Measurements from ENCODE around the gene SPINK1.
"Not testable (repeated sequence)": the region's sequence is repeated elsewhere in the genome, so short reads cannot be mapped to it uniquely, and the experiment has no call there.

SPINK1 gene, protein sequence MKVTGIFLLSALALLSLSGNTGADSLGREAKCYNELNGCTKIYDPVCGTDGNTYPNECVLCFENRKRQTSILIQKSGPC

DNA sequence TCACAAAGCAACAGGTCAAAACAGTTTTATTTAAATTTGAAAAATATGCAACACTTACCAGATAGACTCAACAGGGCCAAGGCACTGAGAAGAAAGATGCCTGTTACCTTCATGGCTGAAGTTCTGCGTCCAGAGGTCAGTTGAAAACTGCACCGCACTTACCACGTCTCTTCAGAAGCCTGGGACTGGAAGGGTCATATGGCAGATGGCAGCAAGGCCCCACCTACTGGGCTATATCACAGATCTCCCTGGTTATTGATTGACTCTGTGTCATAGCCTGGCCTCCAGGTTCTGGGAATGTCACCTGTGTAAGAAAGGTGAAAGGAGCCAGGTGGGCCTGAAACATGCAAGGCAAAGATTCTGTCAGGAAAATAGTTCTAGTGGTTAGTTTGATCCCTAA is at the start of gene SPINK1:
TSS of gene SPINK1 (minus strand) at position 207 of the 400 bp plus-strand sequence. CDS start at position 113, 94 bp downstream.
- no peak for DNase-seq (ENCODE audit: low spot score)

DNA sequence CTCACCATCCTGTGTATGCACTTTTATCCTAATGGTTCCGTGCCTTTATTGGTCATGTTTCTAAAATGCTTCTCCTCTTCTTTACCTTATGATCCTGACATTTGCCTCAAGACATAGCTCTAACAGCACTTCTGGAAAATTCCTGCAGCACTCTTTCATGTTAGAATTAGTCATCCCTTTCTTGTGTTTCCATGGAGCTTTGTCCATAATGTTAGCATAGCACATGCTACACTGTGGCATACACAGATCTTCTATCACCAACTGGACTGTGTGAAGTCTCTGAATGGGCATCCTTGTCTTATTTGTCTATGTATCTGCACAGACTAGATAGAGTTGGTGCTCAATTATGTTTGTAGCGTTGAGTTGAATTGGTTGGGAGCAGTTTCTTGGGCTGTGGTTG is 49.0 kb upstream of the SPINK1 start:
- no peak for DNase-seq (ENCODE audit: low spot score)

DNA sequence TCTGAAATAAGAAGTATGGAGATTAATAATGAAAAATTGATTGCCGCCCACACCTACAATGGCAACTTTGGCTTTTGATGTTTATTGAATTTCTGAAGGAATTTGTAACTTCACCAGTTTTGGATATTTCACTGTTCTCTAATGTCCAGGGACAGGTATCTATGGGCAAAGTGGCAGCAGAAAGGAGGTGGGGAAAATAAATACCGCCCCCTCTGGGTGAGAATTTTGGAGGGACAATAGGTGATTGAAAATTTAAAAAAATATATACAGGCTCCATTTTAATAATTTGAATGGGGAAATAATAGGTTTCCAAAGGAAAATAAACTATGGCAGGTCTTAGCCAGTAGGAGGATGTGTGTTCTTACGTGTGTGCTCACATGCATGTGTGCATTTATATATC is 48.3 kb upstream of the SPINK1 start:
- no peak for DNase-seq (ENCODE audit: low spot score)

DNA sequence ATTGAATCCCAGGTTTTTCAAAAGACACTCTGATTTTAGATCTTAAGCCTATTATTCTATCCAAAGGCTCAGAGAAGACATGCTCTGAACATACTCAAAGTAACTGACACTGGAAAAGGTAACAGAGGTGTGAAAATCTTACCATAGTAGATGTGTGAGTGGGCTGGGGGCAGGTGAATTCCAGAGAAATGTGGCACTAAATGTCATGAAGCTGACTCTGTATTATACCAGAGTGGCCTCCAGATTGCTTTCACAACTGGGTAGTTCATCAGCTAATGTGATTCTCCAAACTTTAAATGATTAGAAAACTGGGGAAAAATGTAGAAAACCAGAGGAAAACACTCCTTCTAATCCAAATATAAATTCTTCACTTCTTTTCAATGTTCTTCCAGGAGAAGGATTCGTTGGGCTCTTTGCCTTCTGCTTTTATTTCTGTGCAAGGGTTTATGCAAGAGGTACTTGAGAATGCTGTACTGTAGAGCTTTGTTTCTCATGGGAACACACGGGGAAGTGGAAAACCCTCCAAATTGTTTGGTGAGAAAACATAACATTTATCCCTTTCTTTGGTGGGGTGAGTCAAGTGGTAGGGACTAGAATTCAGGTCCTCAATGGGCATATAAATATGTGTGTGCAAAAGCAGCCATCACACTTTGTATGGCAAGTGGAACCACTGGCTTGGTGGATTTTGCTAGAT is 46.7 kb upstream of the SPINK1 start, which contains the start of gene SCGB3A2:
TSS of gene SCGB3A2 (plus strand) at position 646 of the 694 bp plus-strand sequence. CDS start 93 bp downstream, outside the sequence.
- DNase-seq (ENCODE audit: low spot score), result no peak

DNA sequence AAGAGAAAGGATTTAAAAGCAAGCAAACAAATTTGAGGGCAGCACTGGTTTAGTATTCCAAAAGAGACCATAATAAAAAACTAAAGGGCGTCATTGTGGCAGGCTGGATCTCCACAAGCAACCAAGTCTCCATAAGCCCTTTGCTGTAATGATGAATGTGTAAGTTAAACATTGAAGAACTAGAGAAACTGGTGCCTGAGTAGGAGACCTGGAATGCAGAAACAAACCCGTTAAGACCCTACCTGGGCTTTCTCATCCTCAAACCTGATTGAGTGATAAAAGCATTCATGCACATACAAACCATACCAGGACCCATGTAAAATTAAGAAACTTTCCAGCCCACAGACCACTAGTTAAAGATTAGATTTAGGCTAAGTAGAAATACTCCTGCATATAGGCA is 45.2 kb upstream of the SPINK1 start:
- no peak for DNase-seq (ENCODE audit: low spot score)

DNA sequence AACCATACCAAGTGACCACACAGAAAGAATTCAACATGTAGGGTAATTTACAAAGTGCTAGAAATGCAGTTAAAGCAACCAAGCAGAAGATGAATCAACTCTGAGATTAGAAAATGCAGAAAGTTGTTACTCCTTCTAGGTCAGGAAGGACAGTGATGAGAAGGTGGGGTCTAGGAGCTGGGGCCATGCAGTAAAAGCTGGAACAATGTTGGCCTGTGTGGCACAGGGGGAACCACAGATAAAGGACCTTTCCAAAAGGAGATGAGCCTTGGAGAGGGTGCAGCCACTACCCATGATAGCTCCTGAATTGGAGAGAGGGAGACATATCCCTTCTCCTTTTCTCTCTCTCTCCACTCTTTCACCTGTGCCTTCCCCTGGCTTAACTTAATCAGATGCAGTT is 44.7 kb upstream of the SPINK1 start:
- no peak for DNase-seq (ENCODE audit: low spot score)

DNA sequence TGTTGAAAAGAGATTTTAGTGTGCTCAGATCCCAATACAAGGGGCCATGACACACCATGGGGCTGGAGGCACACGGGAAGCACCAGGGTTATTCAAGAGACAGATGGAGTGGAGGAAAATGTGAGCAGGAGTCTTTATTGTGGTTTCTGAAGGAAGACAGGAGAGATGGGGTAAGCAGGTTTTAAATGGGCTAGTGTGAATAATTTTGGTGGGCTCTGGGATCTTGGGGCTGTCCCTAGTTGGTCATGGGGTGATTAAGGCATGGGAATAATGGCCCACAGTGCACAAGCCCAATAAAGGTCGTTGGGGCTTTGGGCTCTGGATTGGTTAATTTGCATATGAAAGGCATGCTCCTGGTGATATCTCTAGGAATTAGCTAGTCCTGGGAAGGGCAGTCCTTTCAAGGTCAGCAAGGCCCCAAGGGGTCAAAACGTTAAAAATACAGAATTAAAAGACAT is 43.5 kb upstream of the SPINK1 start:
- DNase-seq (ENCODE audit: low spot score), result no peak

DNA sequence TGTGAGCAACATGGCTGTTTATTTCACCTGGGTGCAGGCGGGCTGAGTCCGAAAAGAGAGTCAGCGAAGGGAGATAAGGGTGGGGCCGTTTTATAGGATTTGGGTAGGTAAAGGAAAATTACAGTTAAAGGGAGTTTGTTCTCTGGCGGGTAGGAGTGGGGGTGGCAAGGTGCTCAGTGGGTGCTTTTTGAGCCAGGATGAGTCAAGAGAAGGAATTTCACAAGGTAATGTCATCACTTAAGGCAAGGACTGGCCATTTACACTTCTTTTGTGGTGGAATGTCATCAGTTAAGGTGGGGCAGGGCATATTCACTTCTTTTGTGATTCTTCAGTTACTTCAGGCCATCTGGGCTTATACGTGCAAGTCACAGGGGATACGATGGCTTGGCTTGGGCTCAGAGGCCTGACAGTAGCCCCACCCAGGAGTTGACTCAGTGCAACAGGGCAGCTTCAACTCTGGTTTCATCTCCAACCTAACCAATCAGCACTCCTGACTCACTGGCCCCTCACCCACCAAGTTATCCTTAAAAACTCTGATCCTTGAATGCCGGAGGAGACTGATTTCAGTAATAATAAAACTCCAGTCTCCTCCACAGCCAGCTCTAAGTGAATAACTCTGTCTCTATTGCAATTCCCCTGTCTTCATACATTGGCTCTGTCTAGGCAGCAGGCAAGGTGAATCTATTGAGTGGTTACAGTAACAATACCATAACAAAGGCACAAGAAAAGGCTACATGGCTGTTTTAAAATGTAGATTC is 42.8 kb upstream of the SPINK1 start:
- not testable (repeated sequence) for DNase-seq (ENCODE audit: low spot score)

DNA sequence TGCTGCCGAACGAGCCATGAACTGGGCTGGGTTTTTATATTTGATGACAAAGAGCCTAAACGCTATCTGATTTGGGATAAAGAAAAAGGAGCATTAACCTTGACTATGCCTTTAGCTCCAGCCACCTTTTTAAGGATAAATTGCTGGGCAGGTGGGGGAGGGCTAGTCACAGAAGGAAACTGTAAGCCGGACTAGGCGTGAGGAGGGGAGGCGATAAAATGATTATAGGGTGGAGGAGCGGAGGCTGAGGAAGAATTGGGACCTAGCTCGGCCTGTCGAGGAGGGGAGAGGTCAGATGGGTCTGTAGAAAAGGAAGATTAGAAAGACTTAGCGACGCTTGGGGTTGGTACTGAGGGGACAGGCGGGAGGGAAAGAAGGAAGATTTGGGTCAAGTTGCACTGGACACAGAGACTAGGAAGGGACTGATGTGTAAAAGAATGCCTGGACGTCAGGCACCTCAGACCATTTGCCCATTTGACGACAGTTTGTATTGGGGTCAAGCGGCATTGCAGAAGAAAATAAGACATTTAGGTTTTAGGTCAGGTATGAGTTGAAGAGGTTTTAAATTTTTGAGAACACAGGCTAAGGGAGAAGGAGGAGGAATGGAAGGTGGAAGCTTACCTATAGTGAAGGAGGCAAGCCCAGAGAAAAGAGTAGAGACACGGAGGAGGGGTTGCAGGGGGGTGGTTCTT is 41.4 kb upstream of the SPINK1 start:
- not testable (repeated sequence) for DNase-seq (ENCODE audit: low spot score)

DNA sequence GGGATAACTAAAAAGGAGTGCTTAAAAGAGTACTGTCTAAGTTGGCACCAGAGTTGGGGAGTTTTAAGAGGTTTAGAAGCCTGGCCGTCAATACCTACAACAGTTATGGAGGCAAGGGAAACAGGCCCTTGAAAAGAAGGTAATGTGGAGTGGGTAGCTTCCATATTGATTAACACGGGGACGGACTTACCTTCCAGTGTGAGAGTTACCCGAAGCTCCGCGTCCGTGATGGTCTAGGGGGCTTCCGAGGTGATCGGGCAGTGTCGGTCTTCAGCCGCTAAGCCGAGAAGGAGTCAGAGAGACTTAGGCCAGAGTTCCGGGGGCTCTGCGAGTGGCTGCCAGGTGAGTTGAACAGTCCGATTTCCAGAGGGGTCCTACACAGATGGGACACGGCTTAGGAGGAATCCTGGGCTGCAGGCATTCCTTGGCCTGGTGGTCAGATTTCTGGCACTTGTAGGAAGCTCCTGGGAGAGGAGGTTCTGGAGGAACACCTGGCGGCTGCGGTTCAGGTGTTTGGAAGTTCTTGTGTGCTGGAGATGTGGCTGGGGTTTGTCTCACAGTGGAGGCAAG is 40.6 kb upstream of the SPINK1 start:
- DNase-seq (ENCODE audit: low spot score), result not testable (repeated sequence)

DNA sequence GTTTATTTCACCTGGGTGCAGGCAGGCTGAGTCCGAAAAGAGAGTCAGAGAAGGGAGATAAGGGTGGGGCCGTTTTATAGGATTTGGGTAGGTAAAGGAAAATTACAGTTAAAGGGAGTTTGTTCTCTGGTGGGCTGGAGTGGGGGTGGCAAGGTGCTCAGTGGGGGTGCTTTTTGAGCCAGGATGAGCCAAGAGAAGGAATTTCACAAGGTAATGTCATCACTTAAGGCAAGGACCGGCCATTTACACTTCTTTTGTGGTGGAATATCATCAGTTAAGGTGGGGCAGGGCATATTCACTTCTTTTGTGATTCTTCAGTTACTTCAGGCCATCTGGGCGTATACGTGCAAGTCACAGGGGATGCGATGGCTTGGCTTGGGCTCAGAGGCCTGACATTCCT is 38.4 kb upstream of the SPINK1 start:
- not testable (repeated sequence) for DNase-seq (ENCODE audit: low spot score)

DNA sequence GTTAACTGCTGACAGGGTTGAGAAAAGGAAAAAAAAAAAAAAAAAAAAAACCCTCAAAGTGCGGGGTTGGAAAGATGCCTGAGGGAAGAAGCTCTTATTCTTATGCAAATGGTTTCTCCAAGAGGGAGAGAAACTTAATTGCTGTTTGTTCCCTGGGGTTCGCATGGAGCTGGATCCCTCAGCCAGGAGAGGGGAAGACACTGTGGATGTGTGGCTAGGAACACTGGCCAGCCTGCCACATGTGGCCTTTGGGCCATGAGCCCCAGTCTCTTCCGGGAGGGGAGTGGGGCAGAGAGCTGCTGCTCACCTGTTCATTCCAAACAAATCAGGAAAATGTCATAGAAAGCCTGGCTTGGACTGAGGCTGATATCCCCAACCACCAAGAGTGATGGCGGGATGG is 37.6 kb upstream of the SPINK1 start:
- DNase-seq (ENCODE audit: low spot score), result no peak

DNA sequence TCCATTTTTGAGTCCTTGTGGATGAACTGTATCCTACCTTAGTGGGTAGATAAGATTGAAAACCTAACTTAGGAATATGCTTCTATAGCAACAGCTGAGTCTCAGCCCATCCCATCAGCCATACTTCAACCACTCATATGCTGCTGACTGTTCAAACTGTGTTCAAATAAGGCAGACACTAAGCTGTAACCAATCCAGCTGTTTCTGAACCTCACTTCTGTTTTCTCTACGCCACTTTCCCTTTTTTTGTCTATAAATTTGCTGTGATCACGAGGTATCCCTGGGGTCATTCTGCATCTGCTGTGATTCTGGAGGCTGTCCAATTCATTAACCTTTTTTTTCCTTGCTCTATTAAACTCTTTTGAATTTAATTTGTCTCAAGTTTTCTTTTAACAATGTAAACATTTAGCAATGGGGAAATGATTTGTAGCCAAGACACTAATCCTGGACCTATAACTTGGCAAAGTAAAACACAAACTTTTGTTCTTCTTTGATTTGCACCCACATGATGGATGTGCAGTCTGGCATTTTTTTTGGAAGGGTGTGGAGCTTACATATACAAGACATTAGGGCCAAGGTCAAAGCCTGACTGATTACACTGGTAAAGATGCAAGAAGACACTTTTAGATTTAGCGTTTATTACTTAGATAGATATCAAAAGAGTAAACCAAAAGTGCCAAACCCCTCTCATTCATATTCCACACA is 32.1 kb upstream of the SPINK1 start:
- no peak for DNase-seq (ENCODE audit: low spot score)

DNA sequence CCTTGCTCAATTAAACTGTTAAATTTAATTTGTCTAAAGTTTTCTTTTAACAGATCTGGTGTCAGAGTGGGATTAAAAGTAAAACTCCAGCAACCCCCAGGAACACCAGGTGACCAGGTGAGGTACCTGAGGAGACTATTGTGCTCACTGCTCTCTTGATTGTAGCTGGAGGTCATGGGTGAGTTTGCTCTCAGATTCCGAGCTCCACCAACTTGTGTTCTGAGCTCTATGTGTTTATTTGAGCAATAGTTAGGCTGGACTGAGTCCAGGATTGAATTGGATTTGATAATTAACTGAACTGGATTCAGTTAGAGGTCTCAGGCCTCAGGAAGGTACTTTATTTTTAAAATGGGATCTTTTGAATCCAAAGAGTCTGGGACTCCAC is 29.2 kb upstream of the SPINK1 start:
- DNase-seq (ENCODE audit: low spot score), result no peak

DNA sequence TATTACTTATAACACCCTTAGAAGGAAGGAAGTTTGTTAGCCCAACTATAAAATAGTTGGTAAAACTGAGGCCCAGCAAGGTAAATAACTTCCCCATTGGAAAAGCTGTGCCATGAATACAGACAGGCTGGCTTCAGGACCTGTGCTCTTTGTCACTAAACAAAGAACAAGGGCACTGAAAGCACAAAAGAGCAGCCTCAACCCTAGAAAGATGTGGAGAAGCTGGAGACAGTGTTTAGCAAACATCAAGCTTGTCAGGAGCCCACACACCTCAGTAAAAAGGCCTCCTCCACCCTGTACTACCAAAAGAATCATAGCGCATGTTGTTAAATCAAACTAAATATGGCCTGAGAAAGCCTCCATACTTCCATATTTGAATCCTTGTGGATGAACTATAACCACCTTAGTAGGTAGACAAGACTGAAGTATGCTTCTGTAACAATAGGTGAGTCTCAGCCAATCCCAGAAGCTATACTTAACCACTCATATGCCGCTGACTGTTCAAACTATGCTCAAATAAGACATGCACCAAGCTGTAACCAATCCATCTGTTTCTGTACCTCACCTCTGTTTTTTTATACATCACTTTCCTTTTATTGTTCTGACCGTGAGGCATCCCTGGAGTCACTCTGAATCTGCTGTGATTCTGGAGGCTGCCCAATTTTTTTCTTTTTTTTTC is 28.6 kb upstream of the SPINK1 start:
- DNase-seq (ENCODE audit: low spot score), result no peak

DNA sequence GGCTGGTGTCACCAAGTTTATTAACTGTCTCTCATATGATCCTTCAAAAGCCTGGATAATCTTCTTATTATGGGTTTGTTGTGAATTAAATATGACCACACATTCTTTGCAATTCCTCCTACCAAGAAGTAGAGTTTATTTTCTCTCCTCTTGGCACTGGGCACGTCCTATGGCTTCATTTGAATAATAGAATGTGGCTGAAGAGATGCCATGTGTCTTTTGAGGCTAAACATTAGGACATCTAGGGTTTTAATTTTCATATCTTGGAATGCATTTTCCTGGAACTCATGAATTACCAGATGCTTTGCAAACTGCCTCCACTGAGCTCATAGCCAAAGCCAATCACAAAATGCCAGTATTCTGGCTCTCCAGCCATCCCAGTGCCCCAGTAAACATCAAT is 27.1 kb upstream of the SPINK1 start:
- no peak for DNase-seq (ENCODE audit: low spot score)

DNA sequence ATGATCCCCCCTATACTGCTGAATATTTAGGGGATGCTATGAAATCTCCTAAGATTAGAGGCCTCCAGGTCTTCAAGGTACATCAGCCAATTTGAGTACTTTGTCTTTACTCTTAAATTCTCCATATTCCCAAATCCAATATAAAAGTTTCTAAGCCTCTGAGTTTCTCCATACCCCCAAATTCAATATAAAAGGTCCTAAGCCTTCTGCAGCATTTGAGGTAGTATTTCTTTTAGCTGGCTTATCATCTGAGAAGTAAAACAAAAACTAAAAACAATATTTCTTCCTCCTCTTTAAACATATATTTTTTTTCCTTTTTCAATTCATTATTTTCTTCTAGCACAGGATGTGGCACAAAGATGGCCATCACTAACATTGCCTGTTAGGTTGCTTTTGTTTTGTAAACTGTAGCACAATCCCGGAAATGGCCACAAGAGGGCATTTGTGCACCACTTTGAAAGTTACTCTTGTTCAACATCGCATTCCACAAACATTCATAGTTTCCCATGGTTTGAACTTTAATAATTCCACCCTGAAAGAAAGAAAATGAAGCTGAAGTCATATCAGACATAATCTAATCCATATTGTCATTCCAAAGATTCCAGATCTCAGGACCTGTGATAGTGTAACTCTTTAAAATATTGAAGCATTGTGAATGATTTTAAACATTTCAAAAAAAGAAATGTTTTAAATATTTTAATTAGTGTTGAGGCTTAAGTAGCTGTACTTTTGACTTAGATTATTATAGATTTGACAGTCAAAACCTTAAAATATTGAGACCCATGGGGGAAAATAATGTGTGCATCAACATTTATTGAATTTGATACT is 26.0 kb upstream of the SPINK1 start:
- DNase-seq (ENCODE audit: low spot score), result peak; percentile 60

DNA sequence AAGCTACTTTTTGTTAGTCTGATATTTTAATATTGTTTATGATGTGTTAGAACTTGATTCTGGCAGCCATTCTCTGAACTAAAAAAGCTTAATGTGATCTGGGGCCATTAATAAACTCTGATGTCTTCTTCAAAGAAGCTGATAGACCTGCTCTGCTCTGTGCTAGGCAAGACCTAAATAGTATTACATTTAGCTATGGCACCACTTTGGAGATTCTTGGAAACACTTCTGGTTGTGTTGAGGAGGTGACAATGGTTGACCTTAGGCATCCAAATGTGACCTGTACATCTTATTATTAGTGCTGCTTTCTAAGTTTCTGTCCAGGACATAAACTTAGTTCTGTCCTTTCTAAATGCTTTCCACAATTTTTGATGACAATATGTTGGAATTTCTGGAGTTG is 25.3 kb upstream of the SPINK1 start:
- DNase-seq (ENCODE audit: low spot score), result no peak

DNA sequence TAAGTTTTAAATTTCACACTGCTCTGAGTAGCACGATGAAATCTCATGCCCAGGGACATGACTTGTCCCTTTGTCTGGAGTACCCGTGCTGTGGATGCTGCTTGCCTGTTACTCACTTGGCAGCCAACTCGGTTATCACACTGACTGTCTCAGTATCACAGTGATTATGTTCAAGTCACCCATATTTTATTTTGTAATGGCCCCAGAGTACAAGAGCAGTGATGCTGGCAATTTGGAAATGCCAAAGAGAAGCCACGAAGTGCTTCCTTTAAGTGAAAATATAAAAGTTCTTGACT is 24.3 kb upstream of the SPINK1 start:
- no peak for DNase-seq (ENCODE audit: low spot score)
